ENCODE results near the gene LAPTM4A.
"Not testable (repeated sequence)": the region's sequence is repeated elsewhere in the genome, so short reads cannot be mapped to it uniquely, and the experiment has no call there.

LAPTM4A gene

GRCh38 chr2:20051532-20052228 lies at the start of gene LAPTM4A:
TSS of gene LAPTM4A (minus strand) at chr2:20051628. CDS start at chr2:20051520, 108 bp downstream.
- in situ Hi-C loops (cut with HindIII; ENCODE audit: low sequenced_read_pairs) = no loop called here

- in situ Hi-C loops (cut with HindIII; ENCODE audit: low sequenced_read_pairs) = no loop called here
Measured at GRCh38 chr2:20100711-20101110, 49.3 kb upstream of the LAPTM4A start.

DNA sequence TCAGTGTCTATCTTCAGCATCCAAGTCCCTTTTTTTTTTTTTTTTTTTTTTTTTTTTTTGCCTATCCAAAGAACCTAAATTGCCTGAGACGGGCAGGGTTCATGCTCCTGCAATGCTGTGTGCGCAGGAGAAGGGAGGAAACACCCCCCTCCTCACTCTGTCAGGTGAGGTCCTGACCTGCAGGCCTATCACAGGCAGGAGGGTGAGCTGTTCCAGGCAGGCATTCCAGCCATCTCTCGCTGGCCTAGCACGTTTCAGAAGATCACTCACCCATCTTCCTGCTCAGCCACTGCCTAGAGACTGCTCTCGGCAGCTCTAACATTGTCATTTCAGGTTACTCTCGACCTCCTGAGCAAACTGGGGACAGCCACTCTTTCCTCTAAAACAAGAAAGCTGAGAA lies 48.4 kb upstream of the LAPTM4A start:
- in situ Hi-C loops (cut with HindIII; ENCODE audit: low sequenced_read_pairs) = no loop called here

DNA sequence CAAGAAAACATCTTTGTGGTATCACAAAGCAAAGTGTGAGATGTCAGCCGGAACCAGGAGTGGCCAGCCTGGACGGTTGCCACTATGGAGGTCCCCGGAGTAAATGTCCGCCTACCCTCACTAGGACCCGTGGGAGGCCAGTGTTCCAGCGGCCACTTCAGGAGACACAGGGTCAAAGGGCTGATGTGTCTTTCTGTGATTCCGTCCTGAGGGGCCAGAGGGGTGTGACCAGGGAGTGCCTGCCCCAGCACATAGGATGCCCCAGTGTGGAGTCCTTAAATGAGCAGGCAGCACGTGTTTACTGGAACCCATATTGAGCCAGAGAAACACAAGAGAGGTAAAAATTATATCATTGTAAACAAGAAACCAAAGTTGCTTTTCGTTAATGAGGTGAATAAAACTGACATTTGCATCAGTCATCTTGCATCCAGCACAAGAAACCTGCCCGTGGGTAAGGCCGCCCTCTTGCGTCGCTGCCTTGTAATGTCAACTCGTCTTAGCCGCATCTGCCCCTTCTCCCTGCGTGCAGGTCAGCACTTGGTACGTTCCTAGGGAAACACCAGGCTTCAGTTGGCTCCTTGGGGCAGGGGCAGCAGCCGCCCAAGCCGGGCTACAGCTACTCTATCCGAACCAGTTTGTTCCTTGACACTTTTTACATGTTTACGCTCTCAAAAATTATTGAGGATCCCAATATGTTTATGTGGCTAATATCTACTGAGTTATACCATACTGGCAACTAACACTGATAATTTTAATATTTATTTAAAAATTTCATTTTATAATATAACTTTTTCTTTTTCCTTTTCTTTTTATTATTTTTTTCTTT lies 46.7 kb upstream of the LAPTM4A start:
- in situ Hi-C loops (cut with HindIII; ENCODE audit: low sequenced_read_pairs) = no loop called here

DNA sequence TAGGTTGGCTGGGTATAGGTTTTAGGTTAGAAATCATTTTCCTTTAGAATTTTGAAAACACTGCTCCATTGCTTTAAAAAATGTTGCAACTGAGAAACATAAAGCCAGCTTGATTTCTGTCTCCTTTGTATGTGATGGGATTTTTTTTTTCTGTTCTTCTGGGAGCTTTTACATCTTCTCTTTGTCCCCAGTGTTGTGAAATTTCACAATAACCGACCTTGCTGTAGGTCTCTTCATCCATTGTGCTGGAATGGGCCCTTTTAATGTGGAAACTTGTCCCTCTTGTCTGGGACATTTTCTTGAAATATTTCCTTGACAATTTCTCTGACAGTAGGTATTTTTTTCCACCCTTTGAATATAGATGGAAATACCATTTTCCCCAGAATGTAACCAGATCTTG lies 44.0 kb upstream of the LAPTM4A start:
- in situ Hi-C loops (cut with HindIII; ENCODE audit: low sequenced_read_pairs) = no loop called here

DNA sequence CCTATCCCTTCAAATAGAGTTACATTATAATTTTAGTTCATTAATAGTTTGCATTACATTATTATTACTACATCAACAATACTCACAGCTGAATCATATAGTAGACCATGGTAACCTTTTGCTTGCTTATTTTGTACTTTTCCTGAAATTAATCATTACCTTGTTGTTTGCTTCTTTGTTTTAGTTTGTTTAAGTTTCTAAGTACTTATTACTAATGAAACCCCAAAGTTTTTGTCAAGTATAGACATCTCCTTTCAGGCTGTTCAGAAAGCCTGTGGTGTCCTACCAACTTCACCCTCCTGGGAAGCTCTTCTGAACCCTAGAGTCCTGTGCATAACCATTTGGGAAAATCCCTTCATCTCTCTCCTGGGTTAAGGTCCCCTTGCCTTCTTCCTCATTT lies 43.5 kb upstream of the LAPTM4A start:
- in situ Hi-C loops (cut with HindIII; ENCODE audit: low sequenced_read_pairs) = loop anchor here (5.0 kb wide), 1 partner anchor 73 kb away; no protein-coding TSS in a partner anchor

GRCh38 chr2:20094142-20094755 lies 42.8 kb upstream of the LAPTM4A start:
- in situ Hi-C loops (cut with HindIII; ENCODE audit: low sequenced_read_pairs) = loop anchor here (5.0 kb wide), 1 partner anchor 72 kb away; no protein-coding TSS in a partner anchor

GRCh38 chr2:20093263-20094141 lies 42.1 kb upstream of the LAPTM4A start:
- in situ Hi-C loops (cut with HindIII; ENCODE audit: low sequenced_read_pairs) = loop anchor here (5.0 kb wide), 1 partner anchor 71 kb away; no protein-coding TSS in a partner anchor

DNA sequence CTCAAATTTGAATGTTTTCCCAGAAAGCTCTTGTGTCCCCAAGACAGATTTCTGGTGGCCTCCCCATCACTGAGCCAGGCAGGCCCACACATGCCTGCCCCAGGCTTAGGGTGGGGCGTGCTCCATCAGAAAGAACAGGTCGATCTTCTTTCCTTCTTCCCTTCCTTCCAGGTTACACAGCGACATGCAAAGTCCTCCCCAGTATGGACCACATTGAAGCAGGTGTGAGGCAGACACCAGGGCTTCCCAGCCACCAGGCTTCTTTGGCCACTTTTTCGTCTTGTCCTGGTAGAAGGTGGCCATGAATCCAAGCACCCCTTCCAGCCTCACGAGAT lies 41.4 kb upstream of the LAPTM4A start:
- in situ Hi-C loops (cut with HindIII; ENCODE audit: low sequenced_read_pairs) = loop anchor here (5.0 kb wide), 1 partner anchor 71 kb away; no protein-coding TSS in a partner anchor

DNA sequence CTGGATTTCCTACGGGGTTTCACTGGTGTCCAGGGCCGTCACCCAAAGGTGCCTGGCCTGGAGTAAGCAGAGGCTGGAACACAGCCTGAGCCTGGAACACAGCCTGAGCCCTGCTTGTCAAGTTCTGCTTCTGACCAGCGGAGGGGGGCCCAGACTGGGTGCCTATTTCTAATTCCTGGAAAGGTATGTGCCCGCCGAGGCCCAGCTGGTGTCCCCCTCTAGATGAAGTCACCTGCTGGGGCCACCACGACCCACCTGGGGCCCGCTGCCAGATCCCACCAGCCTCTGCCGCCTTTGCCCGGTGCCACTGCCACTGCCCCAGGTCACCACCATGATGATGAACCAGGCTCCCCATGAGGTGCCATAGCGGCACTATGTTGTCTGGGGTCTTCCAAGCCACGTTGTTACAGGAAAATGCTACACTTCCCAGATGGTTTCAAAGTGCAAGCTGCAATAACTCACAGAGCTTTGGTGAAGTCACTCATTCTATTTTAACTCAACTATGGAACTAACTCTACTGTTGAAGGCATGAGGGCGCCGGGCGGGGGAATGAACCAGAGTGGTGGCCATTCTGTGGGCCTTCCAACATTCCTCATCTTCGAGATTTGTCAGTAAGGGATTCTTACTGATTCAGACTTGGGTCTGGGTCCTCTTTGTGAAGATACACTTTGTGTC lies 40.9 kb upstream of the LAPTM4A start:
- in situ Hi-C loops (cut with HindIII; ENCODE audit: low sequenced_read_pairs) = loop anchor here (5.0 kb wide), 1 partner anchor 70 kb away; no protein-coding TSS in a partner anchor

DNA sequence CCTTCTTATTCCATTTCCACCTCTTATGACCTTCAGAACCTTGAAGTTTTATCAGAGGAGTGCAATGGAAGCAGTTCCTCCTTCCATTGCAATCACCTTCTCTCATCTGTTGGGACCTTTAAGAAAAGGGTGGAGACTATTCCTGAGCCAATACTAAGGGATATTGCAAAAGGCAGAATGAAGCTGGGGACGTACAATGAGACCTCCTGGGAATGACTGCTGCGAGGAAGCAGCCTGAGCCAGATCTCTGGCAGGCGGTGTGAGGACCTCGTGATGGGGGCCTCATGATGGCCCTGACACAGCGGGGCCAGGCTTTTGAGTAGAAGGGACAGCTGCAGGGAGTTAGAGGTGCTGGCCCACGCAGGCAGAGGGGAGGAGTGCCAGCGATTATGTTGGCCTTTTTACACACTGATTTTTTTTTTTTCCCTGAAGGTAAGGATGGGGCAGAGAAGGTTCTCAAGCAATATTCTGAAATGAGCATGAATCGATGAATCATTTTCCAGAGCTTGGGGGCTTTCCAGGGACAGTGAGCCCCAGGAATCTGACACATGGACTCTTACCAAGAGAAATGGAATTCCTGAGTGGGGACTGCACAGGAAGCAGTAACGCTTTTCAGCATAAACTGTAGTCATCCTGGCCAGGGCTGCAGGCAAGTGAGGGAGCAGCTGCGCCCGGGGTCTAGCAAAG lies 40.0 kb upstream of the LAPTM4A start:
- in situ Hi-C loops (cut with HindIII; ENCODE audit: low sequenced_read_pairs) = loop anchor here (5.0 kb wide), 1 partner anchor 69 kb away; no protein-coding TSS in a partner anchor

- in situ Hi-C loops (cut with HindIII; ENCODE audit: low sequenced_read_pairs) = loop anchor here (5.0 kb wide), 1 partner anchor 68 kb away; no protein-coding TSS in a partner anchor
Measured at GRCh38 chr2:20089715-20090464, 38.5 kb upstream of the LAPTM4A start.

- in situ Hi-C loops (cut with HindIII; ENCODE audit: low sequenced_read_pairs) = not testable (repeated sequence)
Measured at GRCh38 chr2:20085909-20086308, 34.5 kb upstream of the LAPTM4A start.

DNA sequence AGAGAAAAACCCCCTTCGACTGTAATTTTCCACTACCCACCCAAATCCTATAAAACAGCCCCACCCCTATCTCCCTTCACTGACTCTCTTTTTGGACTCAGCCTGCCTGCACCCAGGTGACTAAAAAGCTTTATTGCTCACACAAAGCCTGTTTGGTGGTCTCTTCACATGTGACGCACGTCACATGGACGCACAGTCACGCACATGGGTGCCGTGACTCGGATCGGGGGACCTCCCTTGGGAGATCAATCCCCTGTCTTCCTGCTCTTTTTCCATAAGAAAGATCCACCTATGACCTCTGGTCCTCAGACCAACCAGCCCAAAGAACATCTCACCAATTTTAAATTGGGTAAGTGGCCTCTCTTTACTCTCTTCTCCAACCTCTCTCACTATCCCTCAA lies 31.4 kb upstream of the LAPTM4A start:
- in situ Hi-C loops (cut with HindIII; ENCODE audit: low sequenced_read_pairs) = not testable (repeated sequence)

DNA sequence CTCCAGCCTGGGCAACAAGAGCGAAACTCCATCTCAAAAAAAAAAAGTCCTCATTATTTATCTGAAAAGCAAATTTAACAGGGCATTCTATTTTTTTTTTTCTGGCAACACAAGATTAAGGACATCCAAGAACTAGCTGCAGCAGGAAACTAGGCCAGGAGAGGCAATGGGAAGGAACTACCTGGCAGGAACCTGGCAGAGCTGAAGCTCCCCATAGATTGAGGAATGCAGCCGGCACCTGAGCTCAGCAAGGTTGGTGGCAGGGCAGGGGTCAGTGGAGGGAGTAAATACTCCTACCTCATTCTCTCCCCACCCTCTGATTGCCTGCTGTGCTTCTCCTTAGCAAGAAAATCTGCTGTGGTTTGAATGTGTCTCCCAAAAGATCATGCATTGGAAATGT lies 30.4 kb upstream of the LAPTM4A start:
- in situ Hi-C loops (cut with HindIII; ENCODE audit: low sequenced_read_pairs) = no loop called here

DNA sequence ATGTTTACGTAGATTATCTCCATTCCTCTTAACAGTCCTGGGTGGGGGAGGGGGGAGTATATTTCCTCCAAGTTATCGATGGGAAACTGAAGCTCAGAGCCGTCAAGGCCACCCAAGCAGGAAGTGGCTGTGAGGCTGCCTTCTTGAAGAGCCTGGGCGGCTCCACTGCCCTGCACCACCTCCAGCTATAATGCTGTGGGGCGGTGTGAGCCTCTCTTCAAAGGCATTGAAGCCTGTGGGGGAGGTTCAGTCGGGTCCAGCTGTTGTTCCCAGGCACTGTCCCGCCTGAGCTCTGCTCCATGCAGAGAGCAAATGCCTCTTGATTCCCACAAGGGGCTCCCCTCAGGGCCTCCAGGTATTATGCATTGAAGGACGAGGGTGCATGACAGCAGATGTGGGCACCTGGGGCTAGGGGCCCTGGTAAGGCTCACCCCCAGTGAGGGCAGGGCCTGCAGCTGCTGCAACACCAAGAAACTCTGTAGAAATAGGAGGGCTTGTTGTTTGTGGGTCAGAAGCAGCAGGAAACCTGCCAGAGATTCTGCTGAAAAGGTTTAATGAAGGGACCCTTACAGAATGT lies 29.5 kb upstream of the LAPTM4A start:
- in situ Hi-C loops (cut with HindIII; ENCODE audit: low sequenced_read_pairs) = no loop called here

- in situ Hi-C loops (cut with HindIII; ENCODE audit: low sequenced_read_pairs) = no loop called here
Measured at GRCh38 chr2:20080428-20080827, 29.0 kb upstream of the LAPTM4A start.

GRCh38 chr2:20079546-20080115 lies 28.2 kb upstream of the LAPTM4A start:
- in situ Hi-C loops (cut with HindIII; ENCODE audit: low sequenced_read_pairs) = no loop called here
